ENCODE measurements around the gene ARHGAP5. TPM values are rescaled to one million over a fixed set of nuclear protein-coding genes. Genes with fewer than 3 reads are reported as not detected.
A peak's percentile ranks its signal among the peaks of the same experiment; 100 is the strongest.

Gene ARHGAP5
- total and polyA plus RNA-seq, 9 of the 15 experiments (the other 6 are each of a cell fraction or from before 2014, with no cell fraction given): 3.1 to 21.8 (median 12.1) TPM

DNA sequence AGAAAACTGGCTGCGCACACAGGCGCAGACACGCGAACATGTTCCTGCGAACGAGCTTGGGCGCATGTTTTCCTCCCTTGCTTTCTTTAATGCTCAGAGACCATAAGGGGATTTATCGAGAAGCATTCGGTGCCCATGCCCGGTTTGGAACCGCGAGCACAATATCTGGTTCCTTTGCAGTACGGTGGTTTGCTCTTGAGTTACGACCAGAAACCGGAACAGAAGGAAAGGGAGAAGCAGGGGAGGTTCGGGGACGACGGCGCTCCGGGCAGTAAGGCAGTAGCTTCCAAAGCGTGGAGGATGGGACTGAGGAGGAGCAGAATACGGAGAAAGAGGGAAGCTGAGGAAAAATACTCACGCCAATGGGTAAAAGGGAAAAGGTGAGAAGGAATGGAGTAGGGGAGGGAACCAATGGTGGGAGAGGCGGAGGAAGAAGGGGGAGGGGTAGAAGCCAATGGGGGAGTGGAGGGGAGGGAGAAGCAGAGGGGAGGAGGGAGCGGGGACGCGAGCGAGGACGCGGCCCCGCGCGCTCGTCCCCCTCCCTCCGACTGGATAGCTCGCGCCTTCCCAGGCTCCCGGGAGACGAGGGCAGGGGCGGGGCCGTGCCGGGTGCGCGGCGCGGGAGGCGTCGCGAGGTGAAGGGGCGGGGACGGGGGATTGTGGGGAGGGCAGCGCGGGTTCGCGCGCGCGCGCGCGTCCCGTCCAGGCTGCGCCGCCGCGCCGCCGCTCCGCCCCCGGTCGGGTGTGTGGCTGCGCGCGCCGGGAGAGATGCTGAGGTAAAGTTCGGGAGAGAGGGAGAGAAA is 625 bp upstream of the ARHGAP5 start (continued):
- TF ChIP-seq DNMT1 (IDR thresholded peaks at IDR 0.05) (no peak), NFIC (IDR thresholded peaks at IDR 0.05) (no peak), HMG20B (CRISPR knock-in tag; IDR thresholded peaks at IDR 0.05) (no peak), BRD9 (IDR thresholded peaks at IDR 0.05; ENCODE audit: low read depth, partially characterized antibody) (peak; percentile 65), HNRNPUL1 (IDR thresholded peaks at IDR 0.05; ENCODE audit: low read length) (no peak), ZBTB34 (CRISPR knock-in tag; IDR thresholded peaks at IDR 0.05) (no peak), ZKSCAN8 (CRISPR knock-in tag; IDR thresholded peaks at IDR 0.05) (no peak; the same call in 1 of the 2 replicates), ZNF609 (CRISPR knock-in tag; IDR thresholded peaks at IDR 0.05; ENCODE audit: borderline replicate concordance) (no peak), ESRRB (CRISPR knock-in tag; IDR thresholded peaks at IDR 0.05; ENCODE audit: borderline replicate concordance) (no peak), CHD1 (IDR thresholded peaks at IDR 0.05; ENCODE audit: low read length) (no peak), SIRT6 (IDR thresholded peaks at IDR 0.05; ENCODE audit: low read depth, low read length) (no peak), RFX5 (IDR thresholded peaks at IDR 0.05; ENCODE audit: low read depth, low read length) (no peak)
- TF ChIP-seq, protein P1, sequence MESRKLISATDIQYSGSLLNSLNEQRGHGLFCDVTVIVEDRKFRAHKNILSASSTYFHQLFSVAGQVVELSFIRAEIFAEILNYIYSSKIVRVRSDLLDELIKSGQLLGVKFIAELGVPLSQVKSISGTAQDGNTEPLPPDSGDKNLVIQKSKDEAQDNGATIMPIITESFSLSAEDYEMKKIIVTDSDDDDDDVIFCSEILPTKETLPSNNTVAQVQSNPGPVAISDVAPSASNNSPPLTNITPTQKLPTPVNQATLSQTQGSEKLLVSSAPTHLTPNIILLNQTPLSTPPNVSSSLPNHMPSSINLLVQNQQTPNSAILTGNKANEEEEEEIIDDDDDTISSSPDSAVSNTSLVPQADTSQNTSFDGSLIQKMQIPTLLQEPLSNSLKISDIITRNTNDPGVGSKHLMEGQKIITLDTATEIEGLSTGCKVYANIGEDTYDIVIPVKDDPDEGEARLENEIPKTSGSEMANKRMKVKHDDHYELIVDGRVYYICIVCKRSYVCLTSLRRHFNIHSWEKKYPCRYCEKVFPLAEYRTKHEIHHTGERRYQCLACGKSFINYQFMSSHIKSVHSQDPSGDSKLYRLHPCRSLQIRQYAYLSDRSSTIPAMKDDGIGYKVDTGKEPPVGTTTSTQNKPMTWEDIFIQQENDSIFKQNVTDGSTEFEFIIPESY (CRISPR knock-in tag; IDR thresholded peaks at IDR 0.05): no peak
- TF ChIP-seq, protein P2, sequence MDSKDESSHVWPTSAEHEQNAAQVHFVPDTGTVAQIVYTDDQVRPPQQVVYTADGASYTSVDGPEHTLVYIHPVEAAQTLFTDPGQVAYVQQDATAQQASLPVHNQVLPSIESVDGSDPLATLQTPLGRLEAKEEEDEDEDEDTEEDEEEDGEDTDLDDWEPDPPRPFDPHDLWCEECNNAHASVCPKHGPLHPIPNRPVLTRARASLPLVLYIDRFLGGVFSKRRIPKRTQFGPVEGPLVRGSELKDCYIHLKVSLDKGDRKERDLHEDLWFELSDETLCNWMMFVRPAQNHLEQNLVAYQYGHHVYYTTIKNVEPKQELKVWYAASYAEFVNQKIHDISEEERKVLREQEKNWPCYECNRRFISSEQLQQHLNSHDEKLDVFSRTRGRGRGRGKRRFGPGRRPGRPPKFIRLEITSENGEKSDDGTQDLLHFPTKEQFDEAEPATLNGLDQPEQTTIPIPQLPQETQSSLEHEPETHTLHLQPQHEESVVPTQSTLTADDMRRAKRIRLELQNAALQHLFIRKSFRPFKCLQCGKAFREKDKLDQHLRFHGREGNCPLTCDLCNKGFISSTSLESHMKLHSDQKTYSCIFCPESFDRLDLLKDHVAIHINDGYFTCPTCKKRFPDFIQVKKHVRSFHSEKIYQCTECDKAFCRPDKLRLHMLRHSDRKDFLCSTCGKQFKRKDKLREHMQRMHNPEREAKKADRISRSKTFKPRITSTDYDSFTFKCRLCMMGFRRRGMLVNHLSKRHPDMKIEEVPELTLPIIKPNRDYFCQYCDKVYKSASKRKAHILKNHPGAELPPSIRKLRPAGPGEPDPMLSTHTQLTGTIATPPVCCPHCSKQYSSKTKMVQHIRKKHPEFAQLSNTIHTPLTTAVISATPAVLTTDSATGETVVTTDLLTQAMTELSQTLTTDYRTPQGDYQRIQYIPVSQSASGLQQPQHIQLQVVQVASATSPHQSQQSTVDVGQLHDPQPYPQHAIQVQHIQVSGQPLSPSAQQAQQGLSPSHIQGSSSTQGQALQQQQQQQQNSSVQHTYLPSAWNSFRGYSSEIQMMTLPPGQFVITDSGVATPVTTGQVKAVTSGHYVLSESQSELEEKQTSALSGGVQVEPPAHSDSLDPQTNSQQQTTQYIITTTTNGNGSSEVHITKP (IDR thresholded peaks at IDR 0.05; ENCODE audit: partially characterized antibody): peak; percentile 55

All from K562 (cell line).